ENCODE measurements around the gene CD300LF. TPM values are rescaled to one million over a fixed set of nuclear protein-coding genes. Genes with fewer than 3 reads are reported as not detected.

CD300LF gene
- total and polyA plus RNA-seq, 4 donors, result 0.53 to 1.5 (median 0.82) TPM

DNA sequence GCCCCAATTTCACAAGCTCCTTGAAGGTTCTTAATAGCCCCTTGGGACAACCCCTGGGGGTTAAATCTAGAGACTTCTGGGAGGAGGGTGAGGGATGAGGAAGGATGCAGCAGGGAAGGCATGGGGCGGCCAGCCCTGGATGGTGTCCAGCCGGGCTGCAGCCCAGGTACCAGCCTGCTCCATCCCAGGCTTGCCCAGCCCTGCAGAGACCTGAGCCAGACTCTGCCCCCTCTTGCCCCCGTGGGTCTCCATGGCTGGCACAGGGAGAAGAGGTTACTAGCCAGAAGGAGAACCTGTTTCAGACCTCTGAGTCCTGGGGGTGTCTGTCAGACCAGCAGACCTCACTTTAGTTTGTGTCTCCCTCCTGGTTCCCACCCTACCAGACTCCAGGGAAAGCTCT lies 44.2 kb upstream of the CD300LF start:
- H3K27me3 ChIP-seq (ENCODE audit: control insufficient read depth, insufficient read depth, low read length), result no peaks in the 10 kb centered on the region
- peak overlapping the region; percentile 88 for H3K27ac ChIP-seq (ENCODE audit: low read depth, low read length)
- H3K9me3 ChIP-seq (ENCODE audit: control insufficient read depth, insufficient read depth, low read length), result no peaks in the 10 kb centered on the region
- no peak for DNase-seq (ENCODE audit: low read depth in 4 of 6, low spot score in 6 of 6)
- H3K4me3 ChIP-seq (ENCODE audit: low read depth, low read length), result no peak overlapping the region
- WGBS (ENCODE audit: insufficient coverage), result 53% methylated on average over 3 of the region's 3 CpGs
- H3K4me1 ChIP-seq (ENCODE audit: control insufficient read depth, insufficient read depth, low read length), result peaks cover 82% of the 10 kb centered on the region
- peaks cover 23% of the 10 kb centered on the region for H3K36me3 ChIP-seq (ENCODE audit: control insufficient read depth, insufficient read depth, low read length)

DNA sequence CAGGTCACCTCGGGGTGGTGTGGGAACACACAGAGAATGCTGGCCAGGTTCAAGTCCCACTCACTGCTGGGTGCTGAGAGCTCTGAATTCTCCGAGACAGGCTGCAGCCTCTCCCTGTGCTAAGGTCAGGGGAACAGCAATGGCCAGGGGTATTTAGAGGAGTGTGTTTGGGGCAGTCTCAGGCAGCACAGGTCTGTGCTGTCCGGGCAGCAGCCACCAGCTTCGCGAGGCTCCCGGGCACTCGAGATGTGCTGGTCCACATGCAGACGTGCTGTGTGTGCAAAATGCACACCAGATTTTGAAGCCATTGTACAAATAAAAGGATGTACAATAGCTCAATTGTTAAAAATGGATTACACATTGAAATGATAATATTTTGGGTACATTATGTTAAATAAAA lies 42.8 kb upstream of the CD300LF start:
- no peaks in the 10 kb centered on the region for H3K9me3 ChIP-seq (ENCODE audit: control insufficient read depth, insufficient read depth, low read length)
- H3K27ac ChIP-seq (ENCODE audit: low read depth, low read length), result no peak overlapping the region
- WGBS (ENCODE audit: insufficient coverage), result 91% methylated on average over 2 of the region's 8 CpGs
- no peak for DNase-seq (ENCODE audit: low read depth in 4 of 6, low spot score in 6 of 6)
- no peak overlapping the region for H3K4me3 ChIP-seq (ENCODE audit: low read depth, low read length)
- peaks cover 81% of the 10 kb centered on the region for H3K4me1 ChIP-seq (ENCODE audit: control insufficient read depth, insufficient read depth, low read length)
- H3K36me3 ChIP-seq (ENCODE audit: control insufficient read depth, insufficient read depth, low read length), result peaks cover 28% of the 10 kb centered on the region
- H3K27me3 ChIP-seq (ENCODE audit: control insufficient read depth, insufficient read depth, low read length), result no peaks in the 10 kb centered on the region

DNA sequence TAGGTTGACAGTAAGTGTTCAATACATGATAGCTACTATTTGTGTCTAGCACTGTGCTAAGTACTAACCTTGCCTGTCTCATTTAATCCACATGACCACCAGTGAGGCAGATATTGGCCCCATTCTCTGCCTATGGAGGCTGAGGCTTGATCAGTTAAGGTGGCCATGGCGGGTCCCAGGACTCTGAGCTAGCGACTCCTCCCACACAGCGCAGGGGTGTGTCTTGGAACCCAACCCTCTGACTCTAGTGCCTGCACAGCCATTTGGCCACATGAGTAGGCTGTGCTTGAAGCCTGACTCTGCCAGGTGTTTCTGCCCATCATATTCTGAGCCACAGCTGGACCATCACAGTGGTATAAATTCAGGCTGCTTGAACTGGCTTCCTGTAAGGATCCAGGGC lies 42.1 kb upstream of the CD300LF start:
- H3K4me3 ChIP-seq (ENCODE audit: low read depth, low read length), result no peak overlapping the region
- no peak for DNase-seq (ENCODE audit: low read depth in 4 of 6, low spot score in 6 of 6)
- H3K4me1 ChIP-seq (ENCODE audit: control insufficient read depth, insufficient read depth, low read length), result peaks cover 81% of the 10 kb centered on the region
- WGBS (ENCODE audit: insufficient coverage), result 88% methylated on average over 3 of the region's 3 CpGs
- no peaks in the 10 kb centered on the region for H3K9me3 ChIP-seq (ENCODE audit: control insufficient read depth, insufficient read depth, low read length)
- H3K27me3 ChIP-seq (ENCODE audit: control insufficient read depth, insufficient read depth, low read length), result peaks cover under 1% of the 10 kb centered on the region
- H3K36me3 ChIP-seq (ENCODE audit: control insufficient read depth, insufficient read depth, low read length), result peaks cover 31% of the 10 kb centered on the region
- no peak overlapping the region for H3K27ac ChIP-seq (ENCODE audit: low read depth, low read length)

DNA sequence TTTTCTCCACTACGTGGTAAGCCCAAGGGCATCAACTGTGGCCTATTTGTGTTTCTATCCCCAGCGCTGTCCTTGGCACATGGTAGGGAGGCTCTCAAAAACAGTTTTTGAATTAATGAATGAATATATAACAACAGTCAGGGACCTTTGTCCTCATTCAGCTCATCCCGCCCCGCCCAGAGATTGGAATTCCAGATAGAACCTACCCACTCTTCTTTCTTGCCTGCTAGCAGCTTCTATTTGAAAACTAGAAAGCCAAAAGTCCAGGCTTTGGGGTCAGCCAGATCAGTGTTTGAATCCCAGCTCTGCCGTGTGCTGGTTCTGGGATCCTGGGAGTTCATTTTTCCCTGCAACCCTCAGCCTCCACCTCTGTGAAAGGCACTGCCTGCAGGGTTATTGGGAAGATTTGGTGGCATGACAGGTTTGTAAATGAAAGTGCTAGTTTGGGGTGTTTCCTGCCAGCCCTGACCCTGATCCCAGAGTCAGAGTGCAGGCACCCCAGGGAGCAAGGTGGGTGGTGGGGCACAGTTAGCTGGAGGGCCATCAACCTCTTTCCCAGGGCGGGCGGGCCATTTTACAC lies 40.2 kb upstream of the CD300LF start:
- Histone ChIP-seq H3K9me3 (ENCODE audit: control insufficient read depth, insufficient read depth, low read length) (no peaks in the 10 kb centered on the region), H3K36me3 (ENCODE audit: control insufficient read depth, insufficient read depth, low read length) (peaks cover 23% of the 10 kb centered on the region), H3K27me3 (ENCODE audit: control insufficient read depth, insufficient read depth, low read length) (peaks cover 13% of the 10 kb centered on the region), H3K27ac (ENCODE audit: low read depth, low read length) (no peak overlapping the region), H3K4me3 (ENCODE audit: low read depth, low read length) (no peak overlapping the region), H3K4me1 (ENCODE audit: control insufficient read depth, insufficient read depth, low read length) (peaks cover 70% of the 10 kb centered on the region)
- WGBS (ENCODE audit: insufficient coverage), result 94% methylated on average over 2 of the region's 7 CpGs
- DNase-seq (ENCODE audit: low read depth in 4 of 6, low spot score in 6 of 6), result no peak

DNA sequence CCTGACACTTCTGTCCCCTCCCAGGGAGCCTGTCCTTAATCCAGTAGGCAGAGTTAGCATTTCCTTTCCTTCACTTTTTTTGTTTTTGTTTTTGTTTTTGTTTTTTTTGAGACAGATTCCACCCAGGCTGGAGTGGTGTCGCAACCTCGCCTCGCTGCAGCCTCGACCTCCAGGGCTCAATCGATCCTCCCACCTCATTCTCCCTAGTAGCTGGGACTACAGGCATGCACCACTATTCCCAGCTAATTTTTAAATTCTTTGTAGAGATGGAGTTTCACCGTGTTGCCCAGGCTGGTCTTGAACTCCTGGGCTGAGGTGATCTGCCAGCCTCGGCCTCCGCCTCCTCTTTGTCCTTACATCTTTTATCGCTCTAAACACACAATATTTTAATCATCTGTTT lies 39.7 kb upstream of the CD300LF start:
- Histone ChIP-seq H3K36me3 (ENCODE audit: control insufficient read depth, insufficient read depth, low read length) (peaks cover 21% of the 10 kb centered on the region), H3K27me3 (ENCODE audit: control insufficient read depth, insufficient read depth, low read length) (peaks cover 18% of the 10 kb centered on the region), H3K27ac (ENCODE audit: low read depth, low read length) (no peak overlapping the region), H3K4me1 (ENCODE audit: control insufficient read depth, insufficient read depth, low read length) (peaks cover 70% of the 10 kb centered on the region), H3K9me3 (ENCODE audit: control insufficient read depth, insufficient read depth, low read length) (no peaks in the 10 kb centered on the region), H3K4me3 (ENCODE audit: low read depth, low read length) (no peak overlapping the region)
- no peak for DNase-seq (ENCODE audit: low read depth in 4 of 6, low spot score in 6 of 6)
- 89% methylated on average over 3 of the region's 9 CpGs for WGBS (ENCODE audit: insufficient coverage)

DNA sequence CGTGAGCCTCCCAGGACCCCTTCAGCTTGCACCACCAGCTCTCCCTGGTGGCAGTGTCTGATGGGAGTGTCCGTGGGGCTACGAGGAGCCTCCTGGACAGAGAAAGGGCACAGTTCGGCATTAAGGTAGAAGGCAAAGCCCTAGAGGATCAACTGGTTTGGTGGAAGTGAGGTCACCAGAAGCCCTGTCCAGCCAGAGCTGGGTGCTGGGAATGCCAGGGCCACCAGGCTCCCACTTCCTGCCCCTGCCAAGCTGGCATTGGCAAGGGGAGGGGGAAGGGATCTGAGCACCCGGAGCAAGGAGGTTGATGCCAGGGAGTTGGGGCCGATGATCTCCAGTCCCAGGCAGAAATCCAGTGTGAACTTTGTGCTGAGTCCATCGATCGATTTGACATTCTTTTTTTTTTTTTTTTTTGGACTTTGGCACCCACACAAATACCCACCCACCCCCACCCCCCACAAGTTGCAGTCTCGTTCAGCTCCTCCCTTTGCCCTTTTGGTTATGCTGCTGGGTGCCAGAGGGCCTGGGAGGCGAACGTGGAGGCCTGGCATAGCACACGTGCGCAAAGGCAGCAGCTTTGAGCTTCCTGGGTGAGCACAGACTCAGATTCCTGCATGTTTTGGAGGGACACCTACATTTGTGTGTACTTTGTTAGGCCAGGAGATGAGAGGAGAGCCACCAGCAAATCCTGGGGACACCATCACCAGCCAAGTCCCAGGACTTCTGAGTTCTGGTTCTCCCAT lies 37.8 kb upstream of the CD300LF start:
- Histone ChIP-seq H3K4me1 (ENCODE audit: control insufficient read depth, insufficient read depth, low read length) (peaks cover 64% of the 10 kb centered on the region), H3K9me3 (ENCODE audit: control insufficient read depth, insufficient read depth, low read length) (no peaks in the 10 kb centered on the region), H3K27me3 (ENCODE audit: control insufficient read depth, insufficient read depth, low read length) (peaks cover 27% of the 10 kb centered on the region), H3K27ac (ENCODE audit: low read depth, low read length) (peak overlapping the region; percentile 81), H3K4me3 (ENCODE audit: low read depth, low read length) (peak overlapping the region; percentile 84), H3K36me3 (ENCODE audit: control insufficient read depth, insufficient read depth, low read length) (peaks cover 18% of the 10 kb centered on the region)
- 70% methylated on average over 9 of the region's 13 CpGs for WGBS (ENCODE audit: insufficient coverage)
- DNase-seq (ENCODE audit: low read depth in 4 of 6, low spot score in 6 of 6), result no peak

DNA sequence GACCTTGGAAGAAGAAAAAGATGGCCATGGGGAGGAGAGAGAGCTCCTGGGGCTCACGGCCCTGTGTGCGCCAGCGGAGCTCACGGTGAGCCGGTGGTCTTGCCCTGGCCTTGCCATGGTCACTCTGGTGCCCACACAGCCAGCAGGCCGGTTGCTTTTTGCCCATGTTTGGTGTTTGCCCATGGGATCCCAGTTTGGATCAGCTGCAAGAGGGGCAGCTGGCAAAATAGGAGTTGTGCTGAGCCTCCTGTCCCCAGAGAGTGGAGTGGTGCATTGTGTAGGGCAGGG lies 37.3 kb upstream of the CD300LF start:
- Histone ChIP-seq H3K36me3 (ENCODE audit: control insufficient read depth, insufficient read depth, low read length) (peaks cover 18% of the 10 kb centered on the region), H3K27me3 (ENCODE audit: control insufficient read depth, insufficient read depth, low read length) (peaks cover 32% of the 10 kb centered on the region), H3K4me3 (ENCODE audit: low read depth, low read length) (peak overlapping the region; percentile 84), H3K9me3 (ENCODE audit: control insufficient read depth, insufficient read depth, low read length) (no peaks in the 10 kb centered on the region), H3K4me1 (ENCODE audit: control insufficient read depth, insufficient read depth, low read length) (peaks cover 64% of the 10 kb centered on the region), H3K27ac (ENCODE audit: low read depth, low read length) (peak overlapping the region; percentile 81)
- no peak for DNase-seq (ENCODE audit: low read depth in 4 of 6, low spot score in 6 of 6)
- 34% methylated on average over 6 of the region's 6 CpGs for WGBS (ENCODE audit: insufficient coverage)

DNA sequence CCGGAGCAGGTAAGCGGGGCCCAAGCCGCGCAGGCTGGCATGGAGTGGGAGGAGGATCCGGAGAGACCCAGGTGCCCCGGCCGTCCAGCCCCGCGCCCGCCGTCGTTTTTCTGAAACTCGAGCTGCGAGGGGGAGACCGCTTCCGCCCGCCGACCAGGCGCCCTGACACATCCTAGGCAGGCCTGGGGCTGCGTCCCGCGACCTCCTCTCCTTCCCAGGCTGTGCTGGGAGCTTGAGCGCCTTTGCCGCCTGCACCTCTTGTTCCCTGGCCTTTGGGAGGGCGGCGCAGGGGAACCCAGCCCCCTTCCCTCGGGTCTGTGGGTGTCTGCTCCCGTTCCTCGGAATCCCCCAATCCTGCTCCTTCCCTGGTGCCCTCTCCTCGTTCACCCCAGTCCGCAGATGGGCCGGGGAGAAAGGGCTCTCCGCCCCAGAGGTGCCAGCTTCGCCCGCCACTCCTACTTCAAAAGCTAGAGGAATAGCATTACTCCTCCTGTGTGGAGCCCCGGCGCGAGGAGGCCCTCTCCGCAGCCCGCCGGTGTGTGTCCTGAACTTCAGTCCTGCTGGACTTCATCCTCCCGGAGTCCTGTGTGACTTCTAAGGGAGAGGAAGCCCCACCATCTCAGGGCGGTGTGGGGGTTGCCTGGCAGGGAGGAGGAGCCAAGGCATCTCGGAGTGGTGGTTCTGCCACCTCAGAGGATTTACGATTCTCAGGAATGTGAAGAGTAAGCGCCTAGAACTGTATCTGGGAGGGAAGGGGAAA lies 36.7 kb upstream of the CD300LF start:
- peaks cover 37% of the 10 kb centered on the region for H3K27me3 ChIP-seq (ENCODE audit: control insufficient read depth, insufficient read depth, low read length)

DNA sequence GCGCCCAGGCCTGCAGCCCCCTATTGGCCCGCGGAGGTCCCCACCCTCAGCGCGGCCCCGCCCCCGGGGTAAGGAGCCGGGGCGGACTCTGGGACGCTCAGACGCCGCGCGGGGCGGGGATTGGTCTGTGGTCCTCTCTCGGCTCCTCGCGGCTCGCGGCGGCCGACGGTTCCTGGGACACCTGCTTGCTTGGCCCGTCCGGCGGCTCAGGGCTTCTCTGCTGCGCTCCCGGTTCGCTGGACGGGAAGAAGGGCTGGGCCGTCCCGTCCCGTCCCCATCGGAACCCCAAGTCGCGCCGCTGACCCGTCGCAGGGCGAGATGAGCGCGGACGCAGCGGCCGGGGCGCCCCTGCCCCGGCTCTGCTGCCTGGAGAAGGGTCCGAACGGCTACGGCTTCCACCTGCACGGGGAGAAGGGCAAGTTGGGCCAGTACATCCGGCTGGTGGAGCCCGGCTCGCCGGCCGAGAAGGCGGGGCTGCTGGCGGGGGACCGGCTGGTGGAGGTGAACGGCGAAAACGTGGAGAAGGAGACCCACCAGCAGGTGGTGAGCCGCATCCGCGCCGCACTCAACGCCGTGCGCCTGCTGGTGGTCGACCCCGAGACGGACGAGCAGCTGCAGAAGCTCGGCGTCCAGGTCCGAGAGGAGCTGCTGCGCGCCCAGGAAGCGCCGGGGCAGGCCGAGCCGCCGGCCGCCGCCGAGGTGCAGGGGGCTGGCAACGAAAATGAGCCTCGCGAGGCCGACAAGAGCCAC lies 36.0 kb upstream of the CD300LF start, which contains the start of gene NHERF1:
NHERF1 (plus strand) TSS at position 100 of the 750 bp plus-strand sequence; CDS start at position 319, 219 bp downstream.
- WGBS (ENCODE audit: insufficient coverage), result under 1% methylated on average over 90 of the region's 90 CpGs
- Histone ChIP-seq H3K9me3 (ENCODE audit: control insufficient read depth, insufficient read depth, low read length) (no peaks in the 10 kb centered on the region), H3K4me3 (ENCODE audit: low read depth, low read length) (peak within 1 kb of the TSS; percentile 84), H3K27ac (ENCODE audit: low read depth, low read length) (peak within 1 kb of the TSS; percentile 81), H3K36me3 (ENCODE audit: control insufficient read depth, insufficient read depth, low read length) (peaks cover 18% of the 10 kb centered on the region), H3K27me3 (ENCODE audit: control insufficient read depth, insufficient read depth, low read length) (peaks cover 38% of the 10 kb centered on the region), H3K4me1 (ENCODE audit: control insufficient read depth, insufficient read depth, low read length) (peaks cover 70% of the 10 kb centered on the region)
- peak in 5 of 6 donors; percentile 62 to 96 (median 82) for DNase-seq (ENCODE audit: low read depth in 4 of 6, low spot score in 6 of 6)

More for the DNA sequence above, 36.7 kb upstream of the CD300LF start:
- DNase-seq (ENCODE audit: low read depth in 4 of 6, low spot score in 6 of 6), result no peak
- H3K36me3 ChIP-seq (ENCODE audit: control insufficient read depth, insufficient read depth, low read length), result peaks cover 18% of the 10 kb centered on the region
- 5% methylated on average over 46 of the region's 46 CpGs for WGBS (ENCODE audit: insufficient coverage)
- H3K4me3 ChIP-seq (ENCODE audit: low read depth, low read length), result peak overlapping the region; percentile 84
- H3K27ac ChIP-seq (ENCODE audit: low read depth, low read length), result peak overlapping the region; percentile 81
- no peaks in the 10 kb centered on the region for H3K9me3 ChIP-seq (ENCODE audit: control insufficient read depth, insufficient read depth, low read length)
- peaks cover 66% of the 10 kb centered on the region for H3K4me1 ChIP-seq (ENCODE audit: control insufficient read depth, insufficient read depth, low read length)

Measured in spinal cord (tissue), 10 donors.